H1 (cell line): ENCODE measurements around the gene PLA2G4E. TPM values are rescaled to one million over a fixed set of nuclear protein-coding genes. Genes with fewer than 3 reads are reported as not detected.
A peak's percentile ranks its signal among the peaks of the same experiment; 100 is the strongest.

Experiments used
- CTCF ChIA-PET: fragments of 300-600 bp; sonication (Branson Sonifier 250); formaldehyde crosslinking; loops from one replicate; lab custom pipeline; 2021; ENCODE audit not compliant: partially characterized antibody; lab: Charles Lee
- POLR2A ChIA-PET: fragments of 300-600 bp; sonication (Branson Sonifier 250); formaldehyde crosslinking; loops from one replicate; lab custom pipeline; 2021; ENCODE audit warnings: inconsistent platforms; ENCODE audit not compliant: partially characterized antibody; lab: Charles Lee
- DNase-seq, 2 experiments: peaks; one replicate each; pipeline versions ENCODE4 v3.0.0 to v3.0.0-alpha.2; 2010 to 2022; ENCODE audit warnings: low spot score in 2 of 2, low read depth in 1 of 2, mixed read lengths in 1 of 2
- FAIRE-seq: peaks from 2 replicates; lab custom pipeline; 2011; peaks lifted over from hg19 to GRCh38; lab: Jason Lieb, UNC
- H2AFZ ChIP-seq: 2 replicates; pipeline ENCODE4 v1.8.1; 2012; ENCODE audit warnings: low read length, inconsistent platforms
- H2AK5ac ChIP-seq: 2 replicates; pipeline ENCODE4 v1.6.1; 2013; ENCODE audit warnings: low read depth, low read length
- H2BK120ac ChIP-seq: replicated peaks from 2 replicates; pipeline ENCODE3; 2013; ENCODE audit warnings: low read depth, low read length, inconsistent platforms
- H2BK12ac ChIP-seq: 2 replicates; pipeline ENCODE4 v1.6.1; 2013; ENCODE audit warnings: low read depth, low read length
- H2BK15ac ChIP-seq: 2 replicates; pipeline ENCODE4 v1.6.1; 2013; ENCODE audit warnings: low read length
- H2BK20ac ChIP-seq: 2 replicates; pipeline ENCODE4 v1.6.1; 2013; ENCODE audit warnings: low read length
- H2BK5ac ChIP-seq: 2 replicates; pipeline ENCODE4 v1.6.1; 2013; ENCODE audit warnings: low read depth, low read length
- H3K14ac ChIP-seq: 2 replicates; pipeline ENCODE4 v1.6.1; 2013; ENCODE audit warnings: inconsistent platforms; ENCODE audit not compliant: insufficient read length
- H3K18ac ChIP-seq: 2 replicates; pipeline ENCODE4 v1.6.1; 2013; ENCODE audit warnings: low read length; ENCODE audit errors: extremely low read depth
- H3K23ac ChIP-seq: 2 replicates; pipeline ENCODE4 v1.6.1; 2013; ENCODE audit warnings: inconsistent platforms; ENCODE audit not compliant: insufficient read length
- H3K23me2 ChIP-seq: 2 replicates; pipeline ENCODE4 v1.6.1; 2013; ENCODE audit warnings: low read depth, low read length
- H3K27ac ChIP-seq: 2 replicates; pipeline ENCODE4 v1.6.1; 2011; ENCODE audit warnings: low read depth, low read length, inconsistent platforms
- H3K27me3 ChIP-seq, 4 experiments: replicated peaks in 1 of 4; 1 replicate in 1 of 4; 2 replicates in 3 of 4; pipeline versions ENCODE4 v1.6.1 to v1.8.1; 2011 to 2013; ENCODE audit warnings: low read length in 3 of 4, mild to moderate bottlenecking in 3 of 4, inconsistent platforms in 2 of 4, mixed read lengths in 2 of 4, moderate library complexity in 1 of 4; ENCODE audit not compliant: control insufficient read depth in 3 of 4, insufficient read depth in 3 of 4; ENCODE audit errors: extremely low read depth in 1 of 4
- H3K36me3 ChIP-seq, 4 experiments: 2 replicates each; pipeline versions ENCODE4 v1.6.1 to v1.8.1; 2011 to 2013; ENCODE audit warnings: mild to moderate bottlenecking in 4 of 4, low read length in 3 of 4, moderate library complexity in 2 of 4, control low read depth in 1 of 4, inconsistent platforms in 1 of 4; ENCODE audit not compliant: insufficient read depth in 4 of 4, control insufficient read depth in 2 of 4
- H3K4ac ChIP-seq: replicated peaks from 2 replicates; pipeline ENCODE3; 2013; ENCODE audit warnings: low read length, low read depth, mixed read lengths, inconsistent platforms; ENCODE audit not compliant: insufficient read length
- H3K4me1 ChIP-seq, 4 experiments: replicated peaks in 1 of 4; 1 replicate in 1 of 4; 2 replicates in 3 of 4; pipeline versions ENCODE4 v1.6.1 to v1.8.1; 2011 to 2013; ENCODE audit warnings: low read length in 3 of 4, inconsistent platforms in 2 of 4, mixed read lengths in 1 of 4; ENCODE audit not compliant: insufficient read depth in 4 of 4, control insufficient read depth in 3 of 4
- H3K4me2 ChIP-seq, 2 experiments: 2 replicates each; pipeline versions ENCODE4 v1.6.1 to v1.8.1; 2011 to 2013; ENCODE audit warnings: low read depth in 2 of 2, low read length in 2 of 2, control low read depth in 1 of 2, inconsistent platforms in 1 of 2, mild to moderate bottlenecking in 1 of 2; ENCODE audit not compliant: insufficient read depth in 1 of 2
- H3K4me3 ChIP-seq, 4 experiments: fragments of 200-600, 300-600 bp in 1 of 4; sonication (generic), shearing (Covaris generic), sonication (Bioruptor Twin) in 1 of 4; 2 replicates each; pipeline versions ENCODE4 v1.5.1 to v1.8.1; 2011 to 2016; ENCODE audit warnings: low read length in 4 of 4, low read depth in 3 of 4, control low read depth in 2 of 4, inconsistent platforms in 2 of 4, mild to moderate bottlenecking in 2 of 4, mixed read lengths in 1 of 4, moderate library complexity in 1 of 4; ENCODE audit not compliant: insufficient read depth in 2 of 4; ENCODE audit errors: extremely low read depth in 1 of 4
- H3K56ac ChIP-seq: replicated peaks from 2 replicates; pipeline ENCODE3; 2013; ENCODE audit warnings: low read depth, mild to moderate bottlenecking, mixed read lengths, low read length, inconsistent platforms; ENCODE audit not compliant: insufficient read length
- H3K79me1 ChIP-seq: 2 replicates; pipeline ENCODE4 v1.6.1; 2013; ENCODE audit warnings: low read depth, low read length, control low read depth
- H3K79me2 ChIP-seq, 2 experiments: 2 replicates each; pipeline versions ENCODE4 v1.6.1 to v1.8.1; 2012 to 2013; ENCODE audit warnings: low read length in 2 of 2, mild to moderate bottlenecking in 2 of 2, inconsistent platforms in 1 of 2; ENCODE audit not compliant: insufficient read depth in 2 of 2, control insufficient read depth in 1 of 2
- H3K9ac ChIP-seq, 4 experiments: replicated peaks in 1 of 4; 1 replicate in 1 of 4; 2 replicates in 3 of 4; pipeline versions ENCODE4 v1.6.1 to v1.8.1; 2011 to 2013; ENCODE audit warnings: low read depth in 3 of 4, low read length in 3 of 4, control low read depth in 2 of 4, mild to moderate bottlenecking in 2 of 4, moderate library complexity in 2 of 4, inconsistent platforms in 1 of 4; ENCODE audit errors: extremely low read depth in 1 of 4
- H3K9me3 ChIP-seq, 2 experiments: 2 replicates each; pipeline versions ENCODE4 v1.6.1 to v1.8.1; 2012 to 2013; ENCODE audit warnings: mild to moderate bottlenecking in 2 of 2, moderate library complexity in 2 of 2, control low read depth in 1 of 2, inconsistent platforms in 1 of 2, low read depth in 1 of 2, low read length in 1 of 2, mixed read lengths in 1 of 2; ENCODE audit not compliant: insufficient read depth in 2 of 2
- H4K20me1 ChIP-seq, 2 experiments: replicated peaks in 1 of 2; 2 replicates each; pipeline versions ENCODE3 to v1.8.1; 2011 to 2013; ENCODE audit warnings: inconsistent platforms in 2 of 2, low read length in 2 of 2, mild to moderate bottlenecking in 1 of 2; ENCODE audit not compliant: insufficient read depth in 2 of 2, control insufficient read depth in 1 of 2
- H4K5ac ChIP-seq: 2 replicates; pipeline ENCODE4 v1.6.1; 2013; ENCODE audit warnings: low read length, low read depth, mixed read lengths, inconsistent platforms; ENCODE audit not compliant: insufficient read length
- H4K8ac ChIP-seq: 2 replicates; pipeline ENCODE4 v1.8.0; 2013; ENCODE audit warnings: mild to moderate bottlenecking, moderate library complexity, low read length, inconsistent platforms; ENCODE audit not compliant: insufficient read depth; ENCODE audit errors: extremely low read depth
- H4K91ac ChIP-seq: replicated peaks from 2 replicates; pipeline ENCODE3; 2013; ENCODE audit warnings: low read length, mixed read lengths, inconsistent platforms; ENCODE audit not compliant: insufficient read length
- CEBPB ChIP-seq: IDR thresholded peaks from 2 replicates; pipeline ENCODE4 v1.6.1; 2012; ENCODE audit warnings: low read depth, low read length
- JUND ChIP-seq: IDR thresholded peaks from 2 replicates; pipeline ENCODE4 v1.6.1; 2011; ENCODE audit warnings: mild to moderate bottlenecking, improper control_type of control experiment, low read length
- whole genome bisulfite sequencing, 2 experiments: shearing (Covaris generic) in 1 of 2; methylation state at CpG; one replicate each; pipeline versions ENCODE4 v1.1.6 to v1.1.7; 2013 to 2015; ENCODE audit warnings: low lambda C conversion rate in 2 of 2, mixed read lengths in 2 of 2, inconsistent platforms in 1 of 2, low coverage in 1 of 2, missing lambda C conversion rate in 1 of 2; ENCODE audit not compliant: insufficient replicate concordance in 2 of 2, insufficient coverage in 1 of 2, insufficient read length in 1 of 2; ENCODE audit errors: extremely low coverage in 1 of 2, missing lambda C conversion rate in 1 of 2; 5-methylcytosine and 5-hydroxymethylcytosine counted together
- polyA plus RNA-seq, 7 experiments: library from polyadenylated mRNA; depleted of rRNA in 3 of 7; stranded (reverse) in 5 of 7; unstranded in 2 of 7; fragments of >200 nt in 5 of 7; fragments of 200-250 nt in 2 of 7; gene quantifications; 1 replicate in 5 of 7; 2 replicates in 1 of 7; 4 replicates in 1 of 7; pipeline versions ENCODE4 v1.2.1 to v1.2.3, GENCODE V29; 2011 to 2013; ENCODE audit warnings: missing spikeins in 2 of 7, mixed read lengths in 2 of 7
- total RNA-seq: library from RNA; stranded (reverse); fragmentation: NEBNext Ultra II Directional; extraction: Animal tissue kit (Norgen Biotek cat#: 25700); gene quantifications from 2 replicates; pipeline ENCODE4 v1.2.1, GENCODE V29; 2021

Gene PLA2G4E
- total and polyA plus RNA-seq, 2 of the 8 experiments (the other 6 are each of a cell fraction or from before 2014, with no cell fraction given): 0.03 TPM; not detected in 1

- peak overlapping the region; percentile 96; the same call in 1 of the 2 replicates for H2BK5ac ChIP-seq
- peak overlapping the region; percentile 44 for H3K4ac ChIP-seq
- H2BK120ac ChIP-seq: no peak overlapping the region
- H4K91ac ChIP-seq: peak overlapping the region; percentile 87
- H3K27me3 ChIP-seq: no peaks in the 10 kb centered on the region
- 42% methylated on average over 3 of the region's 3 CpGs; no CpG with 5 or more reads in 1 of the 2 experiments for WGBS, 2 experiments
- peak overlapping the region; percentile 25 for H2AFZ ChIP-seq
- peaks cover 3% of the 10 kb centered on the region; the same call in 1 of the 2 replicates for H3K23me2 ChIP-seq
- H3K4me1 ChIP-seq: peaks cover 2 to 4% (median 3%) of the 10 kb centered on the region in 4 experiments; a peak in 5 of 7 replicates
- H3K36me3 ChIP-seq: no peaks in the 10 kb centered on the region
- H4K5ac ChIP-seq: no peak overlapping the region
- no peak overlapping the region; the same call in 1 of the 2 replicates for H2AK5ac ChIP-seq
- peaks cover 0 to 8% of the 10 kb centered on the region in 2 experiments; a peak in 1 of 4 replicates for H3K9me3 ChIP-seq
- no peak for FAIRE-seq
- H2BK20ac ChIP-seq: peak overlapping the region; percentile 97; the same call in 1 of the 2 replicates
- no peak overlapping the region for H3K9ac ChIP-seq
- H2BK12ac ChIP-seq: peak overlapping the region; percentile 5; the same call in 1 of the 2 replicates
- TF ChIP-seq JUND (no peak), CEBPB (peak; percentile 71)
- H3K23ac ChIP-seq: no peak overlapping the region
- peak overlapping the region; percentile 62 for H3K18ac ChIP-seq
- H2BK15ac ChIP-seq: no peak overlapping the region; the same call in 1 of the 2 replicates
- CTCF ChIA-PET: interaction anchor here (3.2 kb wide), 1 partner anchor 45 kb away, joined by 18 read pairs; no protein-coding TSS in a partner anchor
- H3K27ac ChIP-seq: no peak overlapping the region
- H3K14ac ChIP-seq: no peak overlapping the region
- 0 out of 2 replicates have a peak overlapping the region, but pooled peaks have one; percentile 43 for H4K8ac ChIP-seq
- peak overlapping the region in 1 of 2 experiments; percentile 22; a peak in 2 of 4 replicates for H3K4me2 ChIP-seq
- no peak overlapping the region for H3K56ac ChIP-seq
- no peaks in the 10 kb centered on the region for H4K20me1 ChIP-seq
- POLR2A ChIA-PET: interaction anchor here (1.9 kb wide), 1 partner anchor 8 kb away, joined by 7 read pairs; no protein-coding TSS in a partner anchor
- no peaks in the 10 kb centered on the region for H3K79me1 ChIP-seq
- H3K4me3 ChIP-seq: no peak overlapping the region
- no peak for DNase-seq
- H3K79me2 ChIP-seq: no peaks in the 10 kb centered on the region
Measured at GRCh38 chr15:42035435-42035761, 14.6 kb upstream of the PLA2G4E start.
